ENCODE measurements around the gene KCNK13. TPM values are rescaled to one million over a fixed set of nuclear protein-coding genes. Genes with fewer than 3 reads are reported as not detected.

The KCNK13 gene
- total and polyA plus RNA-seq, 9 of the 15 experiments (the other 6 are each of a cell fraction or from before 2014, with no cell fraction given): 0.03 to 0.05 TPM; not detected in 7

DNA sequence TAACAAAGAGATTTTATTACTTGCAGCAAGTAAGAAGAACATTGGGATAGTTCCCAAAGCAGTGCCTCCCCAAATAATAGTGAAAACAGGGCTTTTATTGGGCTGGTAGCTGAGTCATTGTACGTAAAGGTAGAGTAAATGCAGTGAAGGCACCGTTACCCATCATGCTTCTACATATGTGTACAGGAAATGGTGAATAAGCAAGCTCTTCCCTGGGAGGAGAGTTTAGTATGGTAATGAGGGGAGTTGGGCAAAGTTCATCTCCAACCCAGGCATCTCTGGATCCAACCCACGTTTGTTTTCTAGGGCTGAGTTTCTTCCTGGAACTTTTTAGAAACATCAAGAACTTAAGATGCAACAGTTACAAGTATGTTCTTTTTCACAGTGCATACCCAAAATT is 56.2 kb downstream of the KCNK13 start:
- CTCF ChIA-PET (ENCODE audit: low intra/inter-chr PET ratio): no interaction called here
- Histone ChIP-seq H3K27ac (ENCODE audit: extremely low read depth, low read depth, low read length) (no peak overlapping the region), H2AFZ (ENCODE audit: low read depth, low read length) (no peak overlapping the region), H4K20me1 (replicated peaks; ENCODE audit: control insufficient read depth, insufficient read depth, low read length) (no peaks in the 10 kb centered on the region), H3K9me3 (replicated peaks; ENCODE audit: control insufficient read depth, insufficient read depth, low read depth, low read length) (no peaks in the 10 kb centered on the region), H3K4me1 (replicated peaks in 1 of 2; ENCODE audit: control insufficient read depth in 2 of 2, insufficient read depth in 2 of 2, low read length in 2 of 2) (no peaks in the 10 kb centered on the region), H3K4me2 (ENCODE audit: insufficient read depth, low read length) (no peak overlapping the region), H3K9me1 (ENCODE audit: control insufficient read depth, insufficient read depth, low read length) (no peaks in the 10 kb centered on the region), H3K36me3 (ENCODE audit: control insufficient read depth, insufficient read depth, low read length) (no peaks in the 10 kb centered on the region), H3K27me3 (ENCODE audit: control insufficient read depth in 2 of 2, insufficient read depth in 2 of 2, low read length in 2 of 2) (peaks cover 0 to 11% of the 10 kb centered on the region in 2 experiments; a peak in 1 of 5 replicates), H3K4me3 (no peak overlapping the region), H3K79me2 (ENCODE audit: control insufficient read depth, insufficient read depth, low read length) (no peaks in the 10 kb centered on the region), H3K9ac (ENCODE audit: insufficient read depth in 1 of 2, low read depth in 2 of 2, low read length in 2 of 2) (no peak overlapping the region)
- no TSS peak for BruUV-seq (replicated peaks)
- no peak for FAIRE-seq
- no peak for DNase-seq (ENCODE audit: extremely low read depth in 1 of 4, low spot score in 3 of 4)
- in situ Hi-C loops (cut with MboI) (no loop called here), intact Hi-C loops (cut with micrococcal nuclease) (no loop called here)
- no peak for ATAC-seq
- POLR2A ChIA-PET: no interaction called here
- 0% methylated on average over 1 of the region's 3 CpGs for WGBS (ENCODE audit: insufficient coverage, low coverage, missing lambda C conversion rate)
- TF ChIP-seq, protein P1, sequence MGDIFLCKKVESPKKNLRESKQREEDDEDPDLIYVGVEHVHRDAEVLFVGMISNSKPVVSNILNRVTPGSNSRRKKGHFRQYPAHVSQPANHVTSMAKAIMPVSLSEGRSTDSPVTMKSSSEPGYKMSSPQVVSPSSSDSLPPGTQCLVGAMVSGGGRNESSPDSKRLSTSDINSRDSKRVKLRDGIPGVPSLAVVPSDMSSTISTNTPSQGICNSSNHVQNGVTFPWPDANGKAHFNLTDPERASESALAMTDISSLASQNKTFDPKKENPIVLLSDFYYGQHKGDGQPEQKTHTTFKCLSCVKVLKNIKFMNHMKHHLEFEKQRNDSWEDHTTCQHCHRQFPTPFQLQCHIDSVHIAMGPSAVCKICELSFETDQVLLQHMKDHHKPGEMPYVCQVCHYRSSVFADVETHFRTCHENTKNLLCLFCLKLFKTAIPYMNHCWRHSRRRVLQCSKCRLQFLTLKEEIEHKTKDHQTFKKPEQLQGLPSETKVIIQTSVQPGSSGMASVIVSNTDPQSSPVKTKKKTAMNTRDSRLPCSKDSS (IDR thresholded peaks at IDR 0.05; ENCODE audit: low read depth, partially characterized antibody): no peak
- TF ChIP-seq GABPB1 (CRISPR knock-in tag; IDR thresholded peaks at IDR 0.05) (no peak), ZC3H4 (CRISPR knock-in tag; IDR thresholded peaks at IDR 0.05; ENCODE audit: borderline replicate concordance) (no peak), TARDBP (IDR thresholded peaks at IDR 0.05) (no peak), ZKSCAN1 (IDR thresholded peaks at IDR 0.05; ENCODE audit: low read depth, low read length) (no peak), MEF2A (IDR thresholded peaks at IDR 0.05; ENCODE audit: control insufficient read depth, low read depth, low read length) (no peak), POLR3G (IDR thresholded peaks at IDR 0.05; ENCODE audit: extremely low read depth, insufficient read length, insufficient replicate concordance) (no peak), HLTF (IDR thresholded peaks at IDR 0.05) (no peak), BCOR (IDR thresholded peaks at IDR 0.05) (no peak), KAT2B (IDR thresholded peaks at IDR 0.05; ENCODE audit: low read depth, low read length) (no peak), KDM5B (IDR thresholded peaks at IDR 0.05; ENCODE audit: insufficient replicate concordance, low read depth, low read length) (no peak), LEF1 (IDR thresholded peaks at IDR 0.05) (no peak), HNRNPLL (IDR thresholded peaks at IDR 0.05; ENCODE audit: low read depth, low read length, poor library complexity, severe bottlenecking) (no peak), ZNF165 (CRISPR knock-in tag; IDR thresholded peaks at IDR 0.05; ENCODE audit: borderline replicate concordance) (no peak)
- TF ChIP-seq, protein P2, sequence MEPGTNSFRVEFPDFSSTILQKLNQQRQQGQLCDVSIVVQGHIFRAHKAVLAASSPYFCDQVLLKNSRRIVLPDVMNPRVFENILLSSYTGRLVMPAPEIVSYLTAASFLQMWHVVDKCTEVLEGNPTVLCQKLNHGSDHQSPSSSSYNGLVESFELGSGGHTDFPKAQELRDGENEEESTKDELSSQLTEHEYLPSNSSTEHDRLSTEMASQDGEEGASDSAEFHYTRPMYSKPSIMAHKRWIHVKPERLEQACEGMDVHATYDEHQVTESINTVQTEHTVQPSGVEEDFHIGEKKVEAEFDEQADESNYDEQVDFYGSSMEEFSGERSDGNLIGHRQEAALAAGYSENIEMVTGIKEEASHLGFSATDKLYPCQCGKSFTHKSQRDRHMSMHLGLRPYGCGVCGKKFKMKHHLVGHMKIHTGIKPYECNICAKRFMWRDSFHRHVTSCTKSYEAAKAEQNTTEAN (CRISPR knock-in tag; IDR thresholded peaks at IDR 0.05): no peak
- TF ChIP-seq, protein P3, sequence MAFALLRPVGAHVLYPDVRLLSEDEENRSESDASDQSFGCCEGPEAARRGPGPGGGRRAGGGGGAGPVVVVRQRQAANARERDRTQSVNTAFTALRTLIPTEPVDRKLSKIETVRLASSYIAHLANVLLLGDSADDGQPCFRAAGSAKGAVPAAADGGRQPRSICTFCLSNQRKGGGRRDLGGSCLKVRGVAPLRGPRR (CRISPR knock-in tag; IDR thresholded peaks at IDR 0.05): no peak
- TF ChIP-seq, protein P4, sequence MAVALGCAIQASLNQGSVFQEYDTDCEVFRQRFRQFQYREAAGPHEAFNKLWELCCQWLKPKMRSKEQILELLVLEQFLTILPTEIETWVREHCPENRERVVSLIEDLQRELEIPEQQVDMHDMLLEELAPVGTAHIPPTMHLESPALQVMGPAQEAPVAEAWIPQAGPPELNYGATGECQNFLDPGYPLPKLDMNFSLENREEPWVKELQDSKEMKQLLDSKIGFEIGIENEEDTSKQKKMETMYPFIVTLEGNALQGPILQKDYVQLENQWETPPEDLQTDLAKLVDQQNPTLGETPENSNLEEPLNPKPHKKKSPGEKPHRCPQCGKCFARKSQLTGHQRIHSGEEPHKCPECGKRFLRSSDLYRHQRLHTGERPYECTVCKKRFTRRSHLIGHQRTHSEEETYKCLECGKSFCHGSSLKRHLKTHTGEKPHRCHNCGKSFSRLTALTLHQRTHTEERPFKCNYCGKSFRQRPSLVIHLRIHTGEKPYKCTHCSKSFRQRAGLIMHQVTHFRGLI (CRISPR knock-in tag; IDR thresholded peaks at IDR 0.05): no peak
